Endodermal cell (in vitro differentiated cells): ENCODE data around the gene NPLOC4. TPM values are rescaled to one million over a fixed set of nuclear protein-coding genes. Genes with fewer than 3 reads are reported as not detected.

Source experiments
- DNase-seq: peaks from one replicate; pipeline ENCODE4 v3.0.0-alpha.2; 2017
- H3K27ac ChIP-seq: 2 replicates; pipeline ENCODE4 v1.5.1; 2013; ENCODE audit warnings: mild to moderate bottlenecking, low read depth, low read length, moderate library complexity
- H3K27me3 ChIP-seq: 2 replicates; pipeline ENCODE4 v1.6.1; 2013; ENCODE audit warnings: mild to moderate bottlenecking, low read length, moderate library complexity; ENCODE audit not compliant: insufficient read depth, control insufficient read depth, poor library complexity, severe bottlenecking
- H3K36me3 ChIP-seq: 2 replicates; pipeline ENCODE4 v1.7.0; 2013; ENCODE audit warnings: mild to moderate bottlenecking, low read length, moderate library complexity; ENCODE audit not compliant: control insufficient read depth, insufficient read depth
- H3K4me1 ChIP-seq: one replicate; pipeline ENCODE4 v1.7.0; 2013; ENCODE audit warnings: low read length; ENCODE audit not compliant: control insufficient read depth, insufficient read depth
- H3K4me3 ChIP-seq: 2 replicates; pipeline ENCODE4 v1.5.1; 2013; ENCODE audit warnings: mild to moderate bottlenecking, low read length, moderate library complexity
- H3K9ac ChIP-seq: 2 replicates; pipeline ENCODE4 v1.6.1; 2013; ENCODE audit warnings: mild to moderate bottlenecking, low read length, moderate library complexity; ENCODE audit not compliant: poor library complexity, severe bottlenecking; ENCODE audit errors: extremely low read depth
- H3K9me3 ChIP-seq: 2 replicates; pipeline ENCODE4 v1.6.1; 2013; ENCODE audit warnings: mild to moderate bottlenecking, low read length, moderate library complexity; ENCODE audit not compliant: control insufficient read depth
- H3K27ac Mint-ChIP-seq: 2 replicates; pipeline ENCODE4 v1.8.0; 2020; ENCODE audit warnings: mixed read lengths
- H3K27me3 Mint-ChIP-seq: 2 replicates; pipeline ENCODE4 v1.8.0; 2021; ENCODE audit warnings: mild to moderate bottlenecking, mixed read lengths; ENCODE audit not compliant: insufficient read depth
- H3K36me3 Mint-ChIP-seq: 2 replicates; pipeline ENCODE4 v1.8.0; 2020; ENCODE audit warnings: low read depth, mixed read lengths
- H3K4me1 Mint-ChIP-seq: 2 replicates; pipeline ENCODE4 v1.8.0; 2020; ENCODE audit warnings: mixed read lengths
- H3K4me3 Mint-ChIP-seq: 2 replicates; pipeline ENCODE4 v1.8.0; 2020; ENCODE audit warnings: mild to moderate bottlenecking, moderate library complexity, mixed read lengths
- H3K9me3 Mint-ChIP-seq: 2 replicates; pipeline ENCODE4 v1.8.0; 2020; ENCODE audit warnings: mild to moderate bottlenecking, mixed read lengths
- CTCF ChIP-seq: fragments of 200-600 bp; sonication (generic); conservative IDR thresholded peaks from 2 replicates; pipeline ENCODE4 v1.5.0; 2021; ENCODE audit warnings: antibody characterized with exemption, mild to moderate bottlenecking
- WGBS, 2 experiments: methylation state at CpG; one replicate each; pipeline versions ENCODE4 v1.1.5 to v1.1.7; 2013; ENCODE audit warnings: missing lambda C conversion rate in 2 of 2, mixed read lengths in 1 of 2; ENCODE audit not compliant: insufficient coverage in 1 of 2, insufficient read length in 1 of 2; 5-methylcytosine and 5-hydroxymethylcytosine counted together
- total RNA-seq, 2 donors: library from RNA; stranded (reverse); fragmentation: NEBNext Ultra II Directional in 1 of 2; extraction: Animal tissue kit (Norgen Biotek cat#: 25700) in 1 of 2; gene quantifications; 2 replicates in 1 of 2; 3 replicates in 1 of 2; pipeline ENCODE4 v1.2.1, GENCODE V29; 2021

The NPLOC4 gene
- total RNA-seq, 2 donors from 2014 or later: 113 to 118 TPM

GRCh38 chr17:81550830-81551457, 86.0 kb downstream of the NPLOC4 start:
- H3K4me1 ChIP-seq: peaks cover 3% of the 10 kb centered on the region
- peak overlapping the region; percentile 62 for H3K9ac ChIP-seq
- no peaks in the 10 kb centered on the region for H3K27me3 ChIP-seq
- H3K36me3 ChIP-seq: peaks cover 24% of the 10 kb centered on the region
- 91 to 99% methylated on average over 15 to 27 of the region's 27 CpGs for WGBS, 2 experiments
- TF ChIP-seq CTCF: no peak
- Mint-ChIP-seq H3K36me3 (peaks cover 35% of the 10 kb centered on the region), H3K27me3 (no peaks in the 10 kb centered on the region), H3K27ac (peak overlapping the region; percentile 48), H3K4me1 (peaks cover 10% of the 10 kb centered on the region), H3K9me3 (no peaks in the 10 kb centered on the region), H3K4me3 (peak overlapping the region; percentile 79)
- DNase-seq: no peak
- H3K9me3 ChIP-seq: no peaks in the 10 kb centered on the region
- H3K4me3 ChIP-seq: peak overlapping the region; percentile 95
- H3K27ac ChIP-seq: no peak overlapping the region

- 92 to 97% methylated on average over 10 to 15 of the region's 15 CpGs for WGBS, 2 experiments
- Histone ChIP-seq H3K4me1 (peaks cover 3% of the 10 kb centered on the region), H3K9me3 (no peaks in the 10 kb centered on the region), H3K27me3 (no peaks in the 10 kb centered on the region), H3K9ac (no peak overlapping the region), H3K36me3 (peaks cover 25% of the 10 kb centered on the region), H3K27ac (no peak overlapping the region), H3K4me3 (no peak overlapping the region)
- no peak for DNase-seq
- no peak for TF ChIP-seq CTCF
- Mint-ChIP-seq H3K4me1 (peaks cover 10% of the 10 kb centered on the region), H3K27me3 (no peaks in the 10 kb centered on the region), H3K9me3 (no peaks in the 10 kb centered on the region), H3K4me3 (peak overlapping the region; percentile 79), H3K36me3 (peaks cover 36% of the 10 kb centered on the region), H3K27ac (no peak overlapping the region)
Observed at GRCh38 chr17:81550285-81550684, 86.6 kb downstream of the NPLOC4 start.

- H3K36me3 Mint-ChIP-seq: peaks cover 36% of the 10 kb centered on the region
- H3K4me3 Mint-ChIP-seq: peak overlapping the region; percentile 79
- no peaks in the 10 kb centered on the region for H3K27me3 Mint-ChIP-seq
Observed at GRCh38 chr17:81549826-81550225, 87.1 kb downstream of the NPLOC4 start.

More at GRCh38 chr17:81549826-81550225, 87.1 kb downstream of the NPLOC4 start:
- 94 to 95% methylated on average over 6 to 8 of the region's 8 CpGs for WGBS, 2 experiments
- no peak for DNase-seq
- H3K27me3 ChIP-seq: no peaks in the 10 kb centered on the region
- peaks cover 25% of the 10 kb centered on the region for H3K36me3 ChIP-seq
- no peak overlapping the region for H3K4me3 ChIP-seq
- no peaks in the 10 kb centered on the region for H3K9me3 Mint-ChIP-seq
- no peak overlapping the region for H3K27ac Mint-ChIP-seq
- H3K9me3 ChIP-seq: no peaks in the 10 kb centered on the region
- no peak overlapping the region for H3K9ac ChIP-seq
- H3K4me1 Mint-ChIP-seq: peaks cover 10% of the 10 kb centered on the region
- no peak for TF ChIP-seq CTCF
- H3K4me1 ChIP-seq: peaks cover 3% of the 10 kb centered on the region
- H3K27ac ChIP-seq: no peak overlapping the region
